SKM-1 (cell line): ENCODE results near the gene CD200R1.
A peak's percentile ranks its signal among the peaks of the same experiment; 100 is the strongest.

Source experiments
- DNase-seq: peaks from one replicate; lab custom pipeline; 2025; ENCODE audit not compliant: unreplicated experiment; lab: John Stamatoyannopoulos, UW

CD200R1 gene, protein sequence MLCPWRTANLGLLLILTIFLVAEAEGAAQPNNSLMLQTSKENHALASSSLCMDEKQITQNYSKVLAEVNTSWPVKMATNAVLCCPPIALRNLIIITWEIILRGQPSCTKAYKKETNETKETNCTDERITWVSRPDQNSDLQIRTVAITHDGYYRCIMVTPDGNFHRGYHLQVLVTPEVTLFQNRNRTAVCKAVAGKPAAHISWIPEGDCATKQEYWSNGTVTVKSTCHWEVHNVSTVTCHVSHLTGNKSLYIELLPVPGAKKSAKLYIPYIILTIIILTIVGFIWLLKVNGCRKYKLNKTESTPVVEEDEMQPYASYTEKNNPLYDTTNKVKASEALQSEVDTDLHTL

DNA sequence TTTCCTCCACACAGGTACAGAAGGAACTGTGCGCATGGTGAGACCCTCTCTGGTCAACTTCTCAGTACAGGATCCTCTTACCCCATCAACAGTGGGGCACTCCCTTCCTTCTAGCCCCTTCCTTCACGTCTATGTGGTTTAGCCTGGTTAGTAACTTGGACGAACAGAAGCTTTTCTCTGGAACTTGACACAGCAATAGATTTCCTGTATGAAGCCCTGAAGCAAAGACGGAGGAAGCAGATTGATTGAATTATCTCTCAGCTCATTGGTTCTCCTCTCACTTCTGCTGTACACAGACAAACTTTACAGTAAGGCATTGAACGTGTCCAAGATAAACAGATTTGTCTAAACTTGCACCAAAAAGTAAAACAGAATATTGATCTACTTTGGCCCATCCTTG, at the start of gene CD200R1:
Gene CD200R1 (minus strand): TSS at position 210 of the 400 bp plus-strand sequence. CDS start 246 bp downstream, outside the sequence.
- no peak for DNase-seq

DNA sequence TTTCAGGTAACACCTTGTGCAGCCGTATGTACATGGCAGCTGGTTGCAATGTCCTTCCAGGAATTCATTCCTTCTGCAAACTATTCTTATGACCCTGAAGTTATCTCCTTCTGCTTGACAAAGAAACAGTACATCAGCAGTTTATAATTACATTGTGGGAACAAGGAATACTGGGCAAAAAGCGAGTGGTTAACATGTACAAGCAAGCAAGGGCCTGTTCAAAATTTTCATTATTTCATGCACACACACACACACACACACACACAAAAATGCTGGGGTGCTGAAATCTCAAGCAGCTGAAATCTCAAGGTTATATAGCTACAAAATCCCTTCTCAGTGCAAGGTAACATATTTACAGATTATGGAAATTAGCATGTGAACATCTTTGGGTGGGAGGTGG, 46.6 kb upstream of the CD200R1 start:
- no peak for DNase-seq

DNA sequence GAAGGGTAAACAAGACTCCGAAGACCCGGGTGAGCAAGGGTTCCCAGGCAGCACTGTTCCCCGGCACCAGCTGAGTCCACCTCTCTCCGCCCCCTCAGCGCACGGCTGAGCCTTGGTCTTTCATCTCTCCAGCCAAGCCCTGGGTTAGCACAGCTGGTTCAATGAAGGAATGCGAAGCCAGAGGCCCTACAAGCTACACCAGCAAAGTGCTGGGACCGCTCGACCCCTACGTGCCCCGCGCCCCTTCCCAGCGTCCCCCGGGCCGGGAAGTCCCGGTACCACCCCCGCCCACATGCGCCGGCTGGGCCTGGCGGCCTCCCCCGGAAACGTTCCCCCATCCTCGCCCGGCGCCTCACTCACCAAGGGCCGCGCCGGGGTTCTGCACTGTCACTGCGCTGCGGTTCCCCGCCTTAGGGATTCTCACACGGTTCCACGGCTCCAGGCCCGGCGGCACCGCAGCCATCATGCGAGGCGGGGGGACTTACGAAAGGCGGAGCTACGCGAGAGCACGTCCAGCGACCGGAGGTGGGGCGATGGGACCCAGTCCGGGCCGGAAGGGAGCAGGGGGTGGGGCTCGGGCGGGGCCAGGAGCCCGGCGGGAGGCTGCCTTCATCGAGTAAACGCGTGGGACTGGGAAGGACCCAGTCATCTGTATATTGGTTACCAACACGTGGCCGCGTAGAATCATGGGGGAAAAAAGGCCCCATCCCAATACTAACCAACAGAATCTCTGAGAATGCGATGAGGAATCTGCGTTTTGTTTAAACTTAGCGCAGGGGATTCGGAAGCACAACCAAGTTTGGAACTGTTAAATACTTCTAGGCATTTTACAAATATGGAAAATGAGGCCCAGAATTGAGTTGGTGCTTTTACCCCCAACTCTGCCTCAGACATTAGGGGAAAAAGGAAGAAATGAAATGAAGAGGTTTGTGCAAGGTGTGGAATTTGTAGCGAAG, 44.6 kb upstream of the CD200R1 start:
- DNase-seq = peak; percentile 76

DNA sequence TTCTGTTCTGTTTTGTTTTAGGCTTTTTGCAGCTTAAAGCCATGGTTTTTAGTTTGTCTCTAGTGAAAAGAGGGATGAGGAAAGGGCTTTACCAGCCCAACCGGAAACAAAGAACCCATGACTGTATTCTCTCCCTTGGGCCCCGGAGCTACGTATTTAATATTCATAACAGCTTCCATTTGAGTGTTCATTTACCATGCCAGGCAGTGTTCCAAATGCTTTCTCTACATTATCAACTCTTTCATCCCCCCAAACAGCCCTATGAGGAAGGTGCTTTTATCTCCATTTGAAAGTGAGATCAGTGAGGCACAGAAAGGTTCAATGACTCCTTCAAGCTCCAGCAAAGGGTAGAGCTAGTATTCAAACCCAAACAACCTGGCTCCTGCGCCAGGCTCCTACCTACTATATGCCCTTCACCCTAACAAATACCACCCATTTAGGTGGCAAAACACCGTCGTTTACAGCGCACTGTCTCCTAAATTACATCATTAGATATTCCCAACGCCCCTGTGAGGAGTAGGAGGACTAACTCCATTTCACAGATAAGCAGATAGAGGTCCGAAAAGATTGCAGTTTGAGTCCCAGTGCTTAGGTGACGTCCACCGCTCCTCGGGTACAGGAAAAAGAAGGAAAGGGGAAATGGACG, 43.8 kb upstream of the CD200R1 start:
- no peak for DNase-seq

DNA sequence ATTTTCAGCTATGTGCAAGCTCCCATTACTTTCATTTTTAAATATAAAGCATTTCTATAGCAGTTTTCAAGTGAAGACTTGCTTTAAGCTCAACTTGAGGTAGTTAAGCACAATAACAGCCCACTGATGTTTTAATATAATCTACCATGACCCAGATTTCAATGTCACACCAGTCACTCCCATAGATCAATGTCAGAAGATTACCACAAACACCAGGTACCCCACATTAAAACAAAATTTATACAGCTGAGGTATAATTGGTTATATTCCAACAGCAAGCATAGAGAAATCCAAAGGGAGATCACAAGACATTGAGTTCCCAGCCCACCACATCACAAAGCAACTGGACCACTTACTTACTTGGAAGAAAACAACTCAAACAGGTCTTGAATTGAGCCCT, 38.7 kb upstream of the CD200R1 start:
- no peak for DNase-seq

DNA sequence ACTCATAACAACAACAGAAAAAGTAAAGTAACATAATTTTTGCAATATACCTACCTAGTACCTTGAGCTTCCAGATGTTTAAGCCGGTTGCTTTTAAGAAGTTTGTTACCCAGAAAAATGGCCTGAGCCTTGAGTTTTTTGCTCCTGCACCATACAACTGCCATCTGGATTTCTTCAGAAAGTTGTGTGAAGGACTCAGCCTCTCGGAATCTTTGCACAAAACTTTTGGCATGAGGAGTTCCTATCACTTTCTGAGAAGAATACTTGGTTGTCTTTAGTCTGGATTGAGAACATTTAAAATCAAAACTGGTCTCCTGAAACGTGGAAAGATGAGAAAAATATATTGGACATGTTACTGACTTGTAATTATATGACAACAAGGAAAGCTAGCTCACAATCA, 33.2 kb upstream of the CD200R1 start:
- no peak for DNase-seq

DNA sequence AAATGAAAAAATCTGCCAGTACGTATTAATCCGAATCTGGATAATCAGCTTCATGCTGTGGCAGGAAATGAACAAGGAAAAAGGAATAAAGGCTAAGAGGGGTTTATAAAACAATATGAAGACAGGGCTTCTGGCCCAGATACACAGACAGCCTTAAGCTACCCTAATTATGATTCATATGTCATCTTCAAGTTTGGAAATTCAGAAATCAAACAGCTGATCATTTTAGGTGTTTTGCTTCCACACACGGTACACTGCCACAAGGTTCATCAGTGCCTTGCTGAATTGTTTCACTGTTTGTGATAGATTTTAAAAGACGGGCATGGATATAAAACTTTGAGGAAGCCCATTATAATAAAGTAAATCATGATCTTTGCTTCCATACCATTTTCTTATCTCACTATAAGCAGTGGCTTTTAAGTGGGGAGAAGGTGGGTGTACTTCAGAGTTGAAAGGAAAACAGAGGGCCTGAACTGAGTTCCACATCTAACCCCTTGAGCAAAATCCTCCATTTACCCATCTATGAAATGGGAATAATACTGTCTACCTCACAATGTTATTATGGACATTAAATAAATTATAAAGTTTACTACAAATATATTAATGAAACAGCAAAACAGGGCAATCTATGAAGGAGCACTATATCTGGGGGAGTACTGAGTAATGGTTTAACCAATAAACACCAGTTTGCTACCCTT, 31.6 kb upstream of the CD200R1 start:
- DNase-seq = no peak

DNA sequence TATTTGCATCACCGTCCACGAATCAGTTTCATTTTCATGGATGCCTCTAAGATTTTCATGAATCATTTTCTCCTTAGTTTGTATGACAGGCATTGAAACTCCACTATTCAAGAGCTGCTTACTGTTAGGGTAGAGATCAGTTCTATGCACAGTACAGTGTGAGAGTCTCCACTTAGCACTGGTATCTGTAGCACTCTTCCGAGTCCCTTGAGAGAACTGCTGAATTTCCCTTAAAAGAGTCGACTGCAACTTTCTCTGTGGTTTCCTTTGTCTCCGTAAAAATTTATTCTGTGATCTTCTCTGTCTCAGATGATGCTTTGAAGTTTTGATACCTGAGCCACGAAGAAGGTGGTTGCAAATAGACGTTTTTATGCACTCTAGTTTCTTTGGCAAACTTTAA, 30.7 kb upstream of the CD200R1 start:
- DNase-seq = no peak

DNA sequence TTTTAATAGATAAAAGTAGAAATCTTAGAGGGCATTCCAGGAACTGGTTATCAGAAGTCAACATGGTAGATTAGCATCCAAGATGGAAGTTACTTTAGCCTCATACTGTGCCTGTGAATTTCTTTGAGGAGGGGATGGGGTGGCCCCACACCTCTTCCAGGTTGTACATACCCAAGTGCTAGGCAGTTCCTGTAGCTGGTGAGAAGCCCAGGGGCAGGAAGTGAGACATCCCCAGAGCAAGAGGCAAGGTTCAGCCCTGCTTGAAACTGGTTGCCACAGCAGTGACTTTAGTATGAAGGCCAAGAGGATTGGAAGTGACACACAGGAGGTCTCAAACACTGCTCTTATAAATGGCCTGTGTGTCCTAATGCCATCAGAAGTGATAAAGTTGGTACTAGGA, 27.8 kb upstream of the CD200R1 start:
- DNase-seq = no peak

DNA sequence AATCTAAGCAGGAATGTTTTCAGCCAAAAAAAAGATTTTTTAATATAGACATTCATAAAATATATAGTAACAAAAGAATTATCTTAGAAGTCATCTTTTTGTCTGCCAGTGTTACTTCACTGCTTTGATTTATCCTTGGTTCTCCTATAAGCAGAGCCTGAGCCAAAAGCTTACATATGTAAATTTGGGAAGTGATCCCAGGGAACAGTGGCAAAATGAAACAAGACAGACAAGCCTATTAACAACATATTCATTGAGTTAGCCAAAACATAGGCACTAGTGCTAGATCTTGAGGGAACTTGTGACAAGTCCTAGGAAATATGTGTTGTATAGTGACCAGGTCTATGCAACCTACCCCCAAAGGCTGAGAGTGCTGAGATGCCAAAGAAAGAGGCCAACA, 27.1 kb upstream of the CD200R1 start:
- DNase-seq = no peak

DNA sequence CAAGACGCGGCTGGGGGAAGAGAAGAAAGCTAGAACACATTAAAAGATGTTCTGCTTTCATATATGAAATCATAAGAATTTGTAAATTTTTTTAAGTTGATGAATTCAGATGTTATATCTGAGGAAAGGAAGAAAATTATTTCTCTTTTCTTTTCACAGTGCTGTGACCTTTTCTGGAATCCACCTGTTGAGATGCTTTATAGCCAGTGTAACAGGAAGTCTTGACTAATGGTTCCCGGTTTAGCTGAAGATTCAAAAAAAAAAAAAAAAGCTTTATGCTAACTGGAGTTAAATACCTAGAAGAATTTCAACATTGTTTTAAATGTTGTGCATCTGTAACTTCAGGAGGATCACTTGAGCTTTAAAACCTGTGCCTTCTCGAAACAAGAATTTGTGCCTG, 25.8 kb upstream of the CD200R1 start:
- DNase-seq = no peak

DNA sequence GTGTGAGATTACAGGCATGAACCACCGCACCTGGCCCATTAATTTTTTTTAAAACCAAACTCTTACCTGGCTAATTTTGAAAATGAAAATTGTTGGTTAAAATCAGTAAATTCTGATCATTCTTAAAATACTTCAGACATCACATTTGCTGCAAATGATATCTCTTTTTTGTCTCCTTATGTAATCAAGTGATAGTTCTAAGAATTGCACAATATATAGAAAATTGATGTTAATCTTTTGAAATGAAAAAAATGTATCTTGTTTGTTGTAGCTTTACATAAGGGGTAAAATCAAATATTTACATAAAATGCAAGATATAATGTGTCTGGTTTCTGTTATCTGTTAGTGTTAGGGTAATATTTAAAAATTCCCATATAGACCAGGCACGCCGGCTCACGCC, 20.9 kb upstream of the CD200R1 start:
- no peak for DNase-seq

DNA sequence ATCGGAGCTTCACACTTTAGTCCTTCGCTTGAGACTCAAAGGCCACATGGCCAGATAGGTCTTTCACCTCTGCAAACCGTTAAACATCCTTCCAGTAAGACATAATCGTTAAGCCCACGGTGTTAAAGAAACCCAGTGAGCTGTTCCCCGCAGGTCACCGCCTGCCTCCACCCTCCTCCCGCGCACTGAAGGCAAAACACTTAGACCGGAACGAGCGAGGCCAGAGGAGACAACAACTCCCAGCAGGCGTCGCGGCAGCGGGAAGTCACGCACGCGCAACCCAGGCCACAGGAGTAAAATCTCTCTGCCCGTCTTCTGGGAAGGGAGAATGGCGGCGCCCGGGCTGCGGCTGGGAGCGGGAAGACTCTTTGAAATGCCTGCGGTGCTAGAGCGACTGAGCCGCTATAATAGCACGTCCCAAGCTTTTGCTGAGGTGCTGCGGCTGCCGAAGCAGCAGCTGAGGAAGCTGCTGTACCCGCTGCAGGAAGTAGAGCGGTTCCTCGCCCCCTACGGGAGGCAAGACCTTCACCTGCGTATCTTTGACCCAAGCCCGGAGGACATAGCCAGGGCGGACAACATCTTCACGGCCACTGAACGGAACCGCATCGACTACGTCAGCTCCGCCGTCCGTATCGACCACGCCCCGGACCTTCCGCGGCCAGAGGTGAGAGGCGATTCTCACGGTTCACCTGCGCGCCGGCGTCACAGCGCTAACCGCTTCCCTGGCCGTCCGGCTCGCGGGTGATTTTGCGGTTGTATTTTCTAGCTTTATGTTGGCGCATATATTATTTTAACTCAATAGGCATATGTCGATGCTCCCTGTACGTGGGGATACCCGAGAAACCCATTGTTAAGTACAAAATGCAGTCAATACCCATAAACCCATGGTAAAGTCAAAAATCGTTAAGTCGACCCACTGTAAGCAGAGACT, 16.0 kb upstream of the CD200R1 start, which contains the start of gene GTPBP8:
Gene GTPBP8 (plus strand): TSS at position 313 of the 931 bp plus-strand sequence. CDS start 16 bp downstream, at position 329.
- DNase-seq = peak; percentile 86

DNA sequence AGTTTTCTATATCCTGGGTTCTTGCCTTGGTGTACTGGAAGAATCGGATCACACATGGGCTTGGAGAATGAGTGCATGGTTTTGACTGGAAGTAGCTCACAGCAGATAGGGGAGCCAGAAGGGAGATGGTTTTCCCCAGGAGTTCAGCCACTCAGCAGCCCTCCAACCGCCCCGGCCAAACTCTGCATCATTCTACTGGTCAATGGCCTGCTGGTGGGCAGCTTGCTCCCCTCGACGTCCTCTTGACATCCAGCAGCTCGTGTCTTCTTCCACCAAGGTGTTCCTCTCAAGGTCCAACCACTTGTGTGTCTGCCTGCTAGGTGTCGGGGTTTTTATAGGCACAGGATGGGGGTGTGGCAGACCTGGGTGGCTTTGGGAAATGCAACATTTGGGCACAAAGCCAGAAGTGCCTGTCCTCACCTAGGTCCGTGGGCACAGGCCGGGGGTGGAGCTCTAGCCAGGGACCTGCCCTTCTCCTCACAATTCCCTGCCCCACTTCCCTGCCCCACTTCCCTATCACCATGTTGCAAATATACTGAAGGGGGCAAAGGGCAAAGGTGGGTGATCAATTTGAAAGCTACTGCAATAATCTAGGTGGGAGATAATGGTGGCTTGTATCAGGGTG, 12.9 kb upstream of the CD200R1 start:
- DNase-seq = no peak

DNA sequence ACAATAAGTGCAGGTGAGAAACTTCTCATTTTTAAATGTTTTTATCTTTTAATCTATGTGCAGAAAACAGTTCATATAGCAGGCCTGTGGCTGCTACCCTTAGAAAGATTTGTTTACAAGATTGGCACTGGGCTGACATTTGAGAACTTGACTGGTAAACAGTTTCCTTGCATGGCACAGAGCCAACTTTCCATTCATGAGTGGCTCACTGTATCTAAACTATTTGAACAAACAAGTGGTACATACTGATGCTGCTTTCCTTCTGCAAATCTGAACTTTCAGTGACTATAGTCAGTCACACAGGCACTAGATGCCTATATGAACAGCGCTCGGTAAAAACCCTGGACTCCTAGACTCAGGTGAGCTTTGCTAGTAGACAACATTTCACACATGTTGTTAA, 9.6 kb upstream of the CD200R1 start:
- no peak for DNase-seq

DNA sequence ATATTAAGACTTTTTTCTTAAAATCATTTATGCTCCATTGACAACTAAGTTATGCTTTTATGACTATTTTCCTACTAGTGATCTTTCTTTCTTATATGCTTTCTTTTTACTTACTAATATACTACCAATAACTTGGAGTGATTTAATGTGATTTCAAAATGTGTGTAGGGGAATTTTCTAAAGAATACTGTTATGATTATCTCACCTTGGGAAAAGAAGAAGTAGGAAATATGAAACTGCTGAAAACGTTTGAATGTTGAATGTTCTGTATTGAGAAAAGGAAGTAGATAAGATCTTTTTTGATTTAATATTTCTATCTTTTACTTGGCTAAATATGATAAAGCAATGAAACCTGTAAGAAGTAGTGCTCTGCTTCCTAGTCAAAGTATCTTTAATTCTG, 7.8 kb upstream of the CD200R1 start:
- no peak for DNase-seq

DNA sequence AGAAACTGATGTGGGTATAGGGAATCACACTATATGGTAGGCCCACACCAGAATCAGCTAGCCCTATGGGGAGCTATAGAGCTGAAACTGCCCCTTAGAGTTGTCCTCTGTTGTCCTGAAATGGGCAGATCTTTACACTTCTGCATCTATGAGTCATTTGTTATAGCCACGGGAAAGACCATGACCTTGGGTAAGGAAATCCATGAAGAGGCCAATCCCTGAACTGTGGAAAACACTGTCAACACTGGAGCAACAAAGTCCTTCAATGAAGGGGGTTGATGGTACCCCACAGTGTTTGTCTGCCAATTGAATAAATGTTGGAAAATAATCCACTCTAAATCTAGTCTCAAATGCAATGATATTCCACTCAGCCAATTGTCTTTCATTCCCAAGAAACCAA, 5.2 kb upstream of the CD200R1 start:
- DNase-seq = no peak

DNA sequence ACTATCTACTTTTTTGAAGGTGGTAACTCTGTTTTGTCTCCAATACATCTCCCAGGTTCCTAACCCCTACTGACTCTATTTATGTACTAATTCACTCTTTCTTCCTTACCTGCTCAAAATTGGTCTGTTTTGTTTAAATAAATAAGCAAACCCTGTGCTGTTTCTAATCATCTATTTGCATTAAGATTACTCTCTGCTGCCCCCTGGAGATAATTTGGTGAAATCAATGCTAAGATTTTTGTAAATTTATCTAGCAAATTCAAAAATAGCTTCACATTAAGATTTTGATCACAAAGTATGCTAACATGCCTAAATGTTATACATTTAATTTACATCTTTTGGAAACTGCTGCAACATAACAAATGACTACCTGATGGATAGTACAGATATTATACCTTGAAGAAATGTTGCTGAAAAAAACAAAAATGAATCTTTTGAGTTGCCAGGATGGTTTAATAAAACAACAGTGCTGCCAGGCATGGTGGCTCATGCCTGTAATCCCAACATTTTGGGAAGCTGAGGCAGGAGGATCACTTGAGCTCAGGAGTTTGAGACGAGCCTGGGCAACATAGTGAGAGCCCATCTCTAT, 4.4 kb upstream of the CD200R1 start:
- peak; percentile 9 for DNase-seq

DNA sequence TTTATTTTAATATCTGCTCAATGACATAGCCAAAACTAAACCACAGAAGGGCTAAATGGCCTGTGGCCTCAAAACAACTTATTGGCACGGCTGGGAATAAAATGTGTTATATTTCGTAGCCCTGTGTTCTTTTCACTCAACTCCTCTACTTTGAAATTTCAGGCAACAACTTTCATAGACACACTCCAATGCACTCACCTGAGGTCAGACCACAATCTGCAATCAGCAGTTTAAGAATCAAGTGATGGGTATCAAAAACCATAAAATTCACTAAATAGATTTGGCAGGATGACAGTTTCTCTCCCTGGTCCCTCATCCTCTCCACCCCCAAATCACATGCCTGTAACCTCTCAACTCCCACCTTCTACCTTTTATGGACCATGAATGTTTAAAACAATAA, 2.0 kb upstream of the CD200R1 start:
- DNase-seq = no peak
